ENCODE data around the gene GRIK4. TPM values are rescaled to one million over a fixed set of nuclear protein-coding genes. Genes with fewer than 3 reads are reported as not detected.

GRIK4 gene
- polyA plus RNA-seq, 4 donors: 0.97 to 1.5 (median 1.4) TPM

- DNase-seq (ENCODE audit: low read depth in 4 of 4, low spot score in 2 of 4): no peak
Observed at GRCh38 chr11:120629407-120630080, 118.0 kb downstream of the GRIK4 start.

DNA sequence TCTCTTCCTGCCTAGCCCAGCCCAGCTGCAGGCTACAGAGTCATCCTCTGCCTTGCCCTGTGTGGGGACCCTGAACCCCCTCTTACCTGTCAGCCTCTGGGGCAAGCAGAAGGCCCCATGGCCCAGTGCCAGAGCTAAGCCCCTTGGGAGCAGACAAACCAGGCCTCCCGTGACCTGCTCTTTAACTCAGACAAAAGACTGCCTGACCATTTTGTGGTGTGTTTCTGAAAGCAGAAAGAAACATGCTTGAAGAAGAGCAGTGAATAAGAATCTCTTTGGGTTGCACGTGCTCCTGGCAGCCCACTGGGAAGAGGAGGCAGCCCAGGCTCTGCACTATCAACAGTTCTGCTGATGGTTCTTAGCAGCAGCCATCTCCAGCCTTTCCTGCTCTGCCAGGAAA, 118.6 kb downstream of the GRIK4 start:
- no peak for DNase-seq (ENCODE audit: low read depth in 4 of 4, low spot score in 2 of 4)

GRCh38 chr11:120632579-120632978, 121.0 kb downstream of the GRIK4 start:
- no peak for DNase-seq (ENCODE audit: low read depth in 4 of 4, low spot score in 2 of 4)

DNA sequence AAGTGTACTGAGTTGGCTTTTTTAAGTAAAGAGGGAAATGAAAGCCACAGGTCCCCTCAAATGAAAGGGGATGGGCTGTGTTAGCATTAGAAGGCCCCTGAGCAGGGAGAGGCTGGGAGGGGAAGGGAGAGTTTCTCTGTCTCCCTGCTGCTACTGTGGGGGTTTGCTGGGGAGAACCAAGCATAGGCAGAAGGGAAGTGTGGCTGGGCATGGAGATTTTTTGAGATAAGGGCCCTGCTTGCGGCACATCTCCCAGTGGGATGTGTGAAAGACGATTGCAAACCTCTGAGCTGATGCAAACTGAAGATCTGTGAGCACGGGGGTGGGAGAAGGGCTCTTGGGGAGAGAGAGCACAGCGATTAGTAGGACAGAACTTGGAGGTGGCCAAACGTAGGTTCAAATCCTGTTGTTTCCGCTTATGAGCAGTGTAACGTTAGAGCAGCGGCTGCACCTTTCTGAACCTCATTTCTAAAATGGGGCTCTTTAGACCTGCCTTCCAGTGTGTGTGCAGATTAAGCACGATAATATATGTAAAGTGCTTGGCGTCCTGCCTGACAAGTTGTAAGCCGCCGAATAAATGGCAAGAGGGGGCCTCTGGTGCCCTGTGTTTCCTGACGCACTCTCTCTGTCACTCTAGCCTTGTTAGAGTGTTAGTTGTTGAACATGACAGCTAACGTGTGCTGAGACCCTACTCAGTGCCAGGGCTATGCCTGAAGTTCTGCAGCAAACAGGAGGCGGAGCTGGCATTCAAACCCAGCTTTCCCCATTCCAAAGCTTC, 122.3 kb downstream of the GRIK4 start:
- no peak for DNase-seq (ENCODE audit: low read depth in 4 of 4, low spot score in 2 of 4)

DNA sequence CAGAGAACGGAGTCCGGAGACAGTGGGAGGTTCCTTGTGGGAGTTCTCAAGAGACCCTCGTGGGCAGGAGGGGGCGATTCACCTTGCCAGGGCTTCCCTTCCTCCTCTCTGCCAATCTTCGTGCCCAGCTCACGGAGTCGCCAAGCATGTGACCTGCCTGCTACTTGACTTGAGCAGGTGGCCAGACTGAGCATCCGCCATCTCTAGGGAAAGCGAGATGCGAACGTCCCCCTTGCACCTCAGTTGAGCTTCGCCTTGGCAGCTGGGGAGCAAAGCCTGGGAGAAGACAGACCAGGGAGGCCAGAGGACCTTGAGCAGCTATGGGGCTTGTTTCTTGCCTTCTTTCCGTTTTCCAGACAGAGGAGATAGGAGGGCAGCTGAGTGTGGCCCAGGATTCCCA, 123.2 kb downstream of the GRIK4 start:
- DNase-seq (ENCODE audit: low read depth in 4 of 4, low spot score in 2 of 4): no peak

GRCh38 chr11:120635136-120635810, 123.7 kb downstream of the GRIK4 start:
- no peak for DNase-seq (ENCODE audit: low read depth in 4 of 4, low spot score in 2 of 4)

- no peak for DNase-seq (ENCODE audit: low read depth in 4 of 4, low spot score in 2 of 4)
Observed at GRCh38 chr11:120637131-120637530, 125.6 kb downstream of the GRIK4 start.

- no peak for DNase-seq (ENCODE audit: low read depth in 4 of 4, low spot score in 2 of 4)
Observed at GRCh38 chr11:120642196-120642894, 130.8 kb downstream of the GRIK4 start.

DNA sequence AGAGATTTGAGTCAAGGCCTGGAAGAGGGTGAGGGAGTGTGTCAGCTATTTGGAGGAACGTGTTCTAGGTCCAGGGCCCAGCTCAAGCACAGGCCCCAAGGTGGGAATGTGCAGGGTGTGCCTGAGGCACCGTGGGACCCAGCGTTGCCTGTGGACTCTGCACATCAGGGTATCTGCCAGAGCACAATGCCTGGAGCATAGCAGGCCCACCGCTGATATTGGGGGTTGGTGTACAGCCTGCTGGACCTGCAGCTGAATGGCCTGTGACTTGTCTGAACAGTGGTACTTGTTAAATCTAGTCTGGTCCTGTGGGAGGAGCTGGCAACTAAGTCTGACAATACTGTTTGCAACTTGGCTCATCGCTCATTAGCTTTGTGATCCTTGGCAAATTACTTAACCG, 131.7 kb downstream of the GRIK4 start:
- DNase-seq (ENCODE audit: low read depth in 4 of 4, low spot score in 2 of 4): no peak

DNA sequence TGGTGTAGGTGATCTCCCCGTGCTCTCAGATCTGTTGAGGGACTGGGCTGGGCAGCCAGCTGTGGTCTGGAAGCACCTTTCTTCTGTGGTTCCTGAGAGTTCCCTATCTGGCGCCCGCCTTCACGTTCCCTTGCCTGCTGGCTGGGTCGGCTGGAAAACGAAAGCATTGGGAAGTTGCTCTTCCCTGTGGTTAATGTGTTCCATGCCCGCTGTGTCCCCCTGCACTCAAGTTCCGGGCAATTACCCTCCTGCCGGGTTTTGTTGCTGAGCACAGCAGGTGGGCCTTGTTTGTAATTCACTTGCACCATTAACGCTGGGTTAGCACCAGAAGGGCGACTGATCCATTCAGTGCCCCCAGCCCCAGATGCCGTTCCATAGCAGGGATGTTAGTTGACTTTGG, 134.1 kb downstream of the GRIK4 start:
- DNase-seq (ENCODE audit: low read depth in 4 of 4, low spot score in 2 of 4): peak; percentile 31 to 67 (median 46)

DNA sequence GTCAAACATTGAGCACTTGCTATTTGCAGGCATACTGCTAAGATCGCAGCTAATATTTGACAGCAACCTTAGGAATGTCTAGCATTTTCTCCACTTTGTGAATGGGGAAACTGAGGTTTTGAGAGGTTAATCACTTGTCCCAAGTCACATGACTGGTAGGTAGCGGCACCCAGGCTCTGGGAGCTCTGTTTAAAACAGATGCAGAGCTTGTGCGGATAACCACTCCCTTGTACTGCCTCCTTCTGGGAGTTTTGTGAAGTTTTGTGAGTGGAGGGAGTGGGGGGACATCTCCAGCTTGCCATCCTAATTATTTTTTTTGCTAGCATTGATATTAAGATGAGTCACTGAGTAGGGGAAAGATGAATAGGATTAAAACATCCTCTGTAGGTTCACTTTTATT, 134.7 kb downstream of the GRIK4 start:
- DNase-seq (ENCODE audit: low read depth in 4 of 4, low spot score in 2 of 4): no peak

DNA sequence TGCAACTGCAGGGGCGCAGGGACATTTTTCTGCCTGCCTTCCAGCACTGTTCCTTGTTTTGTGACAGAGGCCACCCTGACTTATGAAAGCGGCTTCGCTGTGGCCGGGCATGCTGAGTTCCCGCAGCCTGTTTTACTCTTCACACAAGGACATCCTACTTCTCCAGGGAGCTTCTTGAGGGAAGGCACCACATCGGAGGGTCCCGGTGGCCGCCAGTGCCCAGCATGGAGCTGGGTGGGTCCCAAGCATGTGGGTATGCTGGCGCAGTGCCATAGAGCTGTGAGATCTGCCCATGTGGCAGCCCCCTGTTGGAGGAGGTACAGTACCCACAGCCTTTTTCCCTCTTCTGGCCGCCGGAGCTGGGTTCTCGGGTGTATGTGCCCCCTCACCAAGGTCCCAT, 136.1 kb downstream of the GRIK4 start:
- no peak for DNase-seq (ENCODE audit: low read depth in 4 of 4, low spot score in 2 of 4)

DNA sequence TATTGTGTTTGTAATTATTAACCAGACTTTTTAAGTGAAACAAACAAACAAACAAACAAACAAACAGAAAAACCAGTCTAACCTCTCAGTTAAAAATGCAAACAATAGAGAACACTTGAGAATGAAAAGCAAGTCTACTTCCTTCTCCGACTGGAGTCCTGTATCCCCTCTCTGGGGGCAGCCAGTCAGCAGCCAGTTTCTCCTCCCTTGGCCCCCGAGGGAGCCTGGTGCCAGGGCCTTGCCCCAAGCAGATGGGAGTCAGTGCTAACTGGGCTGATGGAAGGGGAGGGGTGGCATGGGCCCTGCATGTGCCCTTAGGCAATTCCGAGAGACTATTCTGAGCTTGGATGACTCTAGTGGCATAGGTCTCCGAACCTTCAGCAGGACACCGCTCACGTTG, 137.2 kb downstream of the GRIK4 start:
- DNase-seq (ENCODE audit: low read depth in 4 of 4, low spot score in 2 of 4): no peak

DNA sequence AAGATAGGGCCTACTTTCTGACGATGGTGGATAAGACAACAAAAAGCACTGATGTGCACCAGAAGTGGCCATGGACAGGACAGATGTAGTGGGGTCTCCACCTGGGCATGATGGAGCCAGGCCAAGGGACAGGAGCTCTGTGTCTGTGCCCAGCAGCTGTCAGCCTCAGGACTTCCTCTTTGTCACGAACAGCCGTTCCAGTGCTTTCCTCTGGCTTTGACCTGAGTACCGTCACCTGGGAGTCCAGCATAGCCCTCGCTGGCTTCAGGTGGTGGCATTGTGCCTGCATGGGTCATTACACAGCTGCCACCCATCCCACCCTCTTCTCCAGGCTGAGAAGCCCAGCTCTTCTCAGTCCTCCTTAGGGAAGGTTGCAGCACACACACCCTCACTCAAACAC, 137.8 kb downstream of the GRIK4 start:
- DNase-seq (ENCODE audit: low read depth in 4 of 4, low spot score in 2 of 4): no peak

DNA sequence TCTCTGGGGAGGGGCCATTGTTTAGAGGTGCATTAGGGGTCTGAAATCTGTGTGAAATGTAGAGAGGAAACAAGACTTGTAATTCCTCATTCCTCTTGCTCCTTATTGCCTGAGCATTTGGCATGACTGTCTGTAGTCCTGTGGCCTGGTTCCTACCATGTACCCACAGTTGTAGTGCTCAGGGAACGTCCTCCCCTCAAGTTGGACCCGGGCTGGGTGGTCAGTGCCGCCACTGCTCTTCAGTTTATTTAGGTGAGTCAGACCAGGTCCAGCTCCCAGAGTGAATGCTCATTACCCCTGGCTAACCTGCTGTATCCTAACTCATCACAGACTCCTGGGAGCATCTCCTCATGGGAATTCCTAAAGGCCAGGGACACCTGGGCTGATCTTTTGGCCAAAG, 139.8 kb downstream of the GRIK4 start:
- DNase-seq (ENCODE audit: low read depth in 4 of 4, low spot score in 2 of 4): no peak

DNA sequence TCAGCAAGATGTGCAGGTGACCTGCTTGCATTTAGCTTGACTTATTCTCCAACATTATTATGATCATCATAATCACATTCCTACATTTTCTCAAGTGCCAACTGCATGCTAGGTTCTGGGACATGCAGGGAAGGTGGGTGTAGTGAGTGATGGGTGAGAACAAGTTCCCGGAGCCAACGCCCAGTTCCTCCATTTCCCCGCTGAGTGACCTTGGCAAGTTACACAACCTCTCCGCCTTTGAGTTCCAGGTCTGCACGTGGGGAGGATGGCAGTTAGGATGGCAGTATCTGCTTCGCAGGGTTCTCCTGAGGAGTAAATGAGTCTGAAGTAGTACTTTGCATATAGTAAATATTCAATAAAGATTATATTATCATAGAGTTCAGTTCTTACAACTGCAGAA, 140.3 kb downstream of the GRIK4 start:
- DNase-seq (ENCODE audit: low read depth in 4 of 4, low spot score in 2 of 4): no peak

DNA sequence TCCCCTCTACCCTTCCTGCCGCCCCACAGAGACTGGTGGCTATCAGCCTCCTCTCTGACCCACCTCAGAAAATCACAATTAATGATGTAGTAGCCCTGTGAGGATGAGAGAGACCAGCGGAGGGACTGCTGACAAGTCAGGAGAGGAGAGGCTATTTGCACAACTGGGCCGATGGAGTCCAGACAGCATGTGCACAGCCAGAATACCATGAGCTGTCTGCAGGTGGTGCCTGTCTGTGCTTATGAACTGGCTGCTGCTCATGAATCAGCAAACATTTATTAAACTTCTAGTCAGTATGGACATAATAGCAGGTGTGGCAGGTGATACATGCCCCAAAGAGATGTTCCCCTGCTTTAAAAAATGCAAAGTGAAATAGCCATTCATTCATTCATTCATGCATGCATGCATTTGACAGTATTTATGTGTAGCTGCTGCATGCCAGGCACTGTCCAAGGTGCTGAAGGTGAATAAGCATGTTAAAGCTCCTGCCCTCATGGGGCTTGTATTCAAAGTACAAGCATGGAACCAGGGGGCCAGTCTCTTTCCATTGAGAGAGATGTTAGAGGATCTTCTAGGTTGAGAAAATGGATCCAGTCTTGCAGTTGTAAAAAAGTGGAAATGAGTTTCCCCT, 141.3 kb downstream of the GRIK4 start:
- no peak for DNase-seq (ENCODE audit: low read depth in 4 of 4, low spot score in 2 of 4)

GRCh38 chr11:120655589-120655988, 144.0 kb downstream of the GRIK4 start:
- DNase-seq (ENCODE audit: low read depth in 4 of 4, low spot score in 2 of 4): no peak

DNA sequence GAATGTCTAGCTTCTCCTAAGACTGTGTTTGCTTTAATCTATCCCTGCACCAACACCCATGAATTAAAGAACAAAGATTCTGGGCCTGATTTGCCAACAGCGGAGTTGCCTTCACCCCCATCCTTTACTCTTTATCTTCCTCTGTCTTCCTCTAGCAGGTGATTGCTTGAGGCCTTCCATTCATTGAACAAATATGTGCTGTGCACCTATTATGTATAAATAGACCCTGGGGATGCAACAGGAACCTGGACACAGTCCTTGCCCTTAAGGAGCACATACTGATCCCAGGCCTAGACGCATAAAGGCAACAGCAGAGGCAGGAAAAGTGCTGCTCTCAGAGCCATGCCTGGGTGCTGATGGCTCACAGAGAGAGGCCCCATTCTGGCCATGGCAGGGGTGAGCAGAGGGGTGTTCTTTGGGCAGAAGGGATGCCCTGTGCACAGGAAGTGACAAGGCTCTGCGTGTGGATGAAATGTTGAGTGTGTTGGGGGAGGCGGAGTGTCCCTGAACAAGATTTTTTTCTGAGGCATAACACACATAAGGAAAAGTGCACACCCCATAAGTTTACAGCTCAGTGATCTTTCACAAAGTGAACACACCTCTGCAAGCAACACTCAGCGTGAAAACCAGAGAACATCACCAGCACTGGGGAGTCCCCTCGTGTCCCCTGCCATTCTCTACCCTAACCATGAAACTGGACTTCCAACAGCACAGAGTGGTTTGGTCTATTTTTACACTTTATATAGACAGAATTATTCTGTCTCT, 145.9 kb downstream of the GRIK4 start:
- DNase-seq (ENCODE audit: low read depth in 4 of 4, low spot score in 2 of 4): no peak

GRCh38 chr11:120658071-120658423, 146.5 kb downstream of the GRIK4 start:
- DNase-seq (ENCODE audit: low read depth in 4 of 4, low spot score in 2 of 4): no peak

All from left renal cortex interstitium (tissue), 4 donors.